H9 (cell line): ENCODE measurements around the gene BBOX1. TPM values are rescaled to one million over a fixed set of nuclear protein-coding genes. Genes with fewer than 3 reads are reported as not detected.

ENCODE experiments used
- DNase-seq: peaks from one replicate; pipeline ENCODE4 v3.0.0-alpha.2; 2017
- H2AFZ ChIP-seq: one replicate; pipeline ENCODE4 v1.6.1; 2013; ENCODE audit warnings: mild to moderate bottlenecking, low read length, control low read depth, moderate library complexity
- H2AK5ac ChIP-seq: 2 replicates; pipeline ENCODE4 v1.6.1; 2013; ENCODE audit warnings: low read length, control low read depth, mixed read lengths; ENCODE audit not compliant: insufficient read length
- H2BK120ac ChIP-seq: one replicate; pipeline ENCODE4 v1.6.1; 2013; ENCODE audit warnings: low read depth, mild to moderate bottlenecking, low read length, control low read depth, inconsistent platforms; ENCODE audit not compliant: poor library complexity, severe bottlenecking
- H2BK12ac ChIP-seq: 2 replicates; pipeline ENCODE4 v1.6.1; 2013; ENCODE audit warnings: low read length, control low read depth, mixed read lengths, low read depth; ENCODE audit not compliant: insufficient read length
- H2BK15ac ChIP-seq: 2 replicates; pipeline ENCODE4 v1.6.1; 2013; ENCODE audit warnings: low read depth, low read length, control low read depth
- H2BK20ac ChIP-seq: one replicate; pipeline ENCODE4 v1.6.1; 2013; ENCODE audit warnings: low read depth, mild to moderate bottlenecking, low read length, control low read depth, inconsistent platforms; ENCODE audit not compliant: poor library complexity, severe bottlenecking
- H2BK5ac ChIP-seq: 2 replicates; pipeline ENCODE4 v1.6.1; 2013; ENCODE audit warnings: low read length, control low read depth, mixed read lengths; ENCODE audit not compliant: insufficient read length
- H3K14ac ChIP-seq: 2 replicates; pipeline ENCODE4 v1.6.1; 2013; ENCODE audit warnings: low read length, control low read depth; ENCODE audit not compliant: insufficient read depth
- H3K18ac ChIP-seq: 2 replicates; pipeline ENCODE4 v1.6.1; 2013; ENCODE audit warnings: low read depth, mild to moderate bottlenecking, mixed read lengths, low read length, control low read depth; ENCODE audit not compliant: insufficient read length
- H3K23ac ChIP-seq: 2 replicates; pipeline ENCODE4 v1.6.1; 2013; ENCODE audit warnings: low read length, control low read depth, mixed read lengths, low read depth; ENCODE audit not compliant: insufficient read length
- H3K23me2 ChIP-seq: 2 replicates; pipeline ENCODE4 v1.6.1; 2013; ENCODE audit warnings: low read depth, mild to moderate bottlenecking, mixed read lengths, low read length, control low read depth; ENCODE audit not compliant: insufficient read length, poor library complexity, severe bottlenecking
- H3K27ac ChIP-seq: 2 replicates; pipeline ENCODE4 v1.5.1; 2013; ENCODE audit warnings: low read length, control low read depth, mixed read lengths, low read depth; ENCODE audit not compliant: insufficient read length
- H3K27me3 ChIP-seq: 2 replicates; pipeline ENCODE4 v1.6.1; 2013; ENCODE audit warnings: low read length, control low read depth, inconsistent platforms; ENCODE audit not compliant: insufficient read depth
- H3K4ac ChIP-seq: 2 replicates; pipeline ENCODE4 v1.6.1; 2013; ENCODE audit warnings: low read depth, mild to moderate bottlenecking, control low read depth, inconsistent platforms, low read length, moderate library complexity
- H3K4me1 ChIP-seq: 2 replicates; pipeline ENCODE4 v1.6.1; 2013; ENCODE audit warnings: low read length, control low read depth, inconsistent platforms; ENCODE audit not compliant: insufficient read depth
- H3K4me2 ChIP-seq: 2 replicates; pipeline ENCODE4 v1.6.1; 2013; ENCODE audit warnings: low read length, control low read depth, mixed read lengths; ENCODE audit not compliant: insufficient read length, insufficient read depth
- H3K56ac ChIP-seq: 2 replicates; pipeline ENCODE4 v1.6.1; 2013; ENCODE audit warnings: low read depth, mild to moderate bottlenecking, mixed read lengths, low read length, control low read depth; ENCODE audit not compliant: insufficient read length
- H3K79me1 ChIP-seq: 2 replicates; pipeline ENCODE4 v1.6.1; 2013; ENCODE audit warnings: low read depth, mild to moderate bottlenecking, moderate library complexity, low read length, control low read depth, inconsistent platforms; ENCODE audit not compliant: insufficient read depth, poor library complexity, severe bottlenecking
- H3K79me2 ChIP-seq: 2 replicates; pipeline ENCODE4 v1.6.1; 2013; ENCODE audit warnings: low read length, control low read depth, inconsistent platforms; ENCODE audit not compliant: insufficient read depth
- H3K9ac ChIP-seq: 2 replicates; pipeline ENCODE4 v1.6.1; 2013; ENCODE audit warnings: low read length, control low read depth, mixed read lengths; ENCODE audit not compliant: insufficient read length; ENCODE audit errors: extremely low read depth
- H3K9me3 ChIP-seq: one replicate; pipeline ENCODE4 v1.6.1; 2013; ENCODE audit warnings: low read depth, low read length, inconsistent platforms; ENCODE audit not compliant: control insufficient read depth
- H3T11ph ChIP-seq: one replicate; pipeline ENCODE4 v1.6.1; 2013; ENCODE audit warnings: mild to moderate bottlenecking, low read length, control low read depth, inconsistent platforms
- H4K20me1 ChIP-seq: one replicate; pipeline ENCODE4 v1.6.1; 2013; ENCODE audit not compliant: control insufficient read depth, insufficient read length, insufficient read depth
- H4K5ac ChIP-seq: 2 replicates; pipeline ENCODE4 v1.6.1; 2013; ENCODE audit warnings: low read depth, mild to moderate bottlenecking, mixed read lengths, low read length, control low read depth; ENCODE audit not compliant: insufficient read length
- H4K8ac ChIP-seq: replicated peaks from 2 replicates; pipeline ENCODE4 v1.6.1; 2013; ENCODE audit warnings: low read length, control low read depth, mixed read lengths, low read depth; ENCODE audit not compliant: insufficient read length
- H4K91ac ChIP-seq: 2 replicates; pipeline ENCODE4 v1.6.1; 2013; ENCODE audit warnings: low read depth, mild to moderate bottlenecking, moderate library complexity, mixed read lengths, low read length, control low read depth; ENCODE audit not compliant: insufficient read length
- H3K27ac Mint-ChIP-seq, 3 experiments: 2 replicates in 2 of 3; 3 replicates in 1 of 3; pipeline ENCODE4 v1.8.0; 2020 to 2021; ENCODE audit warnings: mixed read lengths in 3 of 3, mild to moderate bottlenecking in 1 of 3, moderate library complexity in 1 of 3
- H3K27me3 Mint-ChIP-seq: 2 replicates; pipeline ENCODE4 v1.8.0; 2021; ENCODE audit warnings: low read depth, mild to moderate bottlenecking, moderate library complexity, mixed read lengths
- H3K36me3 Mint-ChIP-seq, 3 experiments: 2 replicates in 2 of 3; 3 replicates in 1 of 3; pipeline ENCODE4 v1.8.0; 2020 to 2021; ENCODE audit warnings: low read depth in 3 of 3, mixed read lengths in 3 of 3; ENCODE audit not compliant: insufficient read depth in 1 of 3
- H3K4me1 Mint-ChIP-seq, 2 experiments: 2 replicates each; pipeline ENCODE4 v1.8.0; 2020; ENCODE audit warnings: mixed read lengths in 2 of 2
- H3K4me3 Mint-ChIP-seq, 2 experiments: 2 replicates in 1 of 2; 3 replicates in 1 of 2; pipeline ENCODE4 v1.8.0; 2020 to 2021; ENCODE audit warnings: mild to moderate bottlenecking in 2 of 2, mixed read lengths in 2 of 2, moderate library complexity in 1 of 2
- H3K9me3 Mint-ChIP-seq, 2 experiments: 2 replicates in 1 of 2; 3 replicates in 1 of 2; pipeline ENCODE4 v1.8.0; 2020; ENCODE audit warnings: mild to moderate bottlenecking in 2 of 2, mixed read lengths in 2 of 2, moderate library complexity in 1 of 2
- WGBS: extraction: QIAGEN DNeasy Blood & Tissue Kit; methylation state at CpG from one replicate; pipeline ENCODE4 v1.1.7; 2013; ENCODE audit warnings: missing lambda C conversion rate, low lambda C conversion rate, mixed read lengths; ENCODE audit not compliant: insufficient read length; ENCODE audit errors: extremely low coverage; 5-methylcytosine and 5-hydroxymethylcytosine counted together
- total RNA-seq: library from RNA; stranded (reverse); gene quantifications from 2 replicates; pipeline ENCODE4 v1.2.1, GENCODE V29; 2021
- TF ChIP-seq, protein P1 (sequence below): fragments of 200-600 bp; sonication (generic); conservative IDR thresholded peaks from 3 replicates; pipeline ENCODE4 v1.8.0; 2021; ENCODE audit warnings: antibody characterized with exemption, mild to moderate bottlenecking

Gene BBOX1
- total RNA-seq, 1 experiment from 2014 or later: not detected

DNA sequence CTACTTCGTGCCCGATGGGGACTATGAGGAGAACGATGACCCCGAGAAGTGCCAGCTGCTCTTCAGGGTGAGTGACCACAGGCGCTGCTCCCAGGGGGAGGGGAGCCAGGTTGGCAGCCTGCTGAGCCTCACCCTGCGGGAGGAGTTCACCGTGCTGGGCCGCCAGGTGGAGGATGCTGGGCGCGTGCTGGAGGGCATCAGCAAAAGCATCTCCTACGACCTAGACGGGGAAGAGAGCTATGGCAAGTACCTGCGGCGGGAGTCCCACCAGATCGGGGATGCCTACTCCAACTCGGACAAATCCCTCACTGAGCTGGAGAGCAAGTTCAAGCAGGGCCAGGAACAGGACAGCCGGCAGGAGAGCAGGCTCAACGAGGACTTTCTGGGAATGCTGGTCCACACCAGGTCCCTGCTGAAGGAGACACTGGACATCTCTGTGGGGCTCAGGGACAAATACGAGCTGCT lies 46.0 kb upstream of the BBOX1 start:
- Histone ChIP-seq H4K91ac (no peak overlapping the region), H3K4me1 (no peaks in the 10 kb centered on the region), H3K27ac (no peak overlapping the region), H2BK5ac (no peak overlapping the region), H3K4me2 (peak overlapping the region; percentile 22), H3K23ac (no peak overlapping the region), H2BK120ac (no peak overlapping the region), H3K27me3 (no peaks in the 10 kb centered on the region), H2AK5ac (no peak overlapping the region), H4K8ac (no peak overlapping the region), H3K14ac (no peak overlapping the region), H3K23me2 (no peaks in the 10 kb centered on the region), H3K79me2 (no peaks in the 10 kb centered on the region), H4K20me1 (peaks cover 3% of the 10 kb centered on the region), H2BK15ac (no peak overlapping the region), H2AFZ (no peak overlapping the region), H3K9me3 (no peaks in the 10 kb centered on the region), H4K5ac (no peak overlapping the region), H3K79me1 (no peaks in the 10 kb centered on the region), H3K4ac (no peak overlapping the region), H3K18ac (no peak overlapping the region), H3K9ac (no peak overlapping the region), H3T11ph (no peak overlapping the region), H2BK12ac (no peak overlapping the region), H3K56ac (no peak overlapping the region), H2BK20ac (no peak overlapping the region)
- DNase-seq: peak; percentile 39
- H3K4me1 Mint-ChIP-seq: peaks cover 13 to 14% of the 10 kb centered on the region in 2 experiments
- no peaks in the 10 kb centered on the region for H3K9me3 Mint-ChIP-seq
- no CpG with 5 or more reads among the region's 19 CpGs for WGBS
- H3K27me3 Mint-ChIP-seq: peaks cover 17% of the 10 kb centered on the region
- TF ChIP-seq, protein P1, sequence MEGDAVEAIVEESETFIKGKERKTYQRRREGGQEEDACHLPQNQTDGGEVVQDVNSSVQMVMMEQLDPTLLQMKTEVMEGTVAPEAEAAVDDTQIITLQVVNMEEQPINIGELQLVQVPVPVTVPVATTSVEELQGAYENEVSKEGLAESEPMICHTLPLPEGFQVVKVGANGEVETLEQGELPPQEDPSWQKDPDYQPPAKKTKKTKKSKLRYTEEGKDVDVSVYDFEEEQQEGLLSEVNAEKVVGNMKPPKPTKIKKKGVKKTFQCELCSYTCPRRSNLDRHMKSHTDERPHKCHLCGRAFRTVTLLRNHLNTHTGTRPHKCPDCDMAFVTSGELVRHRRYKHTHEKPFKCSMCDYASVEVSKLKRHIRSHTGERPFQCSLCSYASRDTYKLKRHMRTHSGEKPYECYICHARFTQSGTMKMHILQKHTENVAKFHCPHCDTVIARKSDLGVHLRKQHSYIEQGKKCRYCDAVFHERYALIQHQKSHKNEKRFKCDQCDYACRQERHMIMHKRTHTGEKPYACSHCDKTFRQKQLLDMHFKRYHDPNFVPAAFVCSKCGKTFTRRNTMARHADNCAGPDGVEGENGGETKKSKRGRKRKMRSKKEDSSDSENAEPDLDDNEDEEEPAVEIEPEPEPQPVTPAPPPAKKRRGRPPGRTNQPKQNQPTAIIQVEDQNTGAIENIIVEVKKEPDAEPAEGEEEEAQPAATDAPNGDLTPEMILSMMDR: no peak
- no peaks in the 10 kb centered on the region for H3K36me3 Mint-ChIP-seq
- H3K4me3 Mint-ChIP-seq: peak overlapping the region; percentile 54 to 60; a peak in 3 of 5 replicates
- H3K27ac Mint-ChIP-seq: no peak overlapping the region
